Measurements from ENCODE around the gene YBEY. TPM values are rescaled to one million over a fixed set of nuclear protein-coding genes. Genes with fewer than 3 reads are reported as not detected.

Gene YBEY
- total RNA-seq, 2 experiments from 2014 or later, result 14.9 to 16.2 TPM

GRCh38 chr21:46268371-46268770 lies 17.8 kb upstream of the YBEY start:
- Mint-ChIP-seq H3K4me3 (no peak overlapping the region), H3K36me3 (ENCODE audit: low read depth) (peaks cover 48% of the 10 kb centered on the region), H3K4me1 (ENCODE audit: low read depth) (no peaks in the 10 kb centered on the region), H3K9me3 (no peaks in the 10 kb centered on the region), H3K27me3 (no peaks in the 10 kb centered on the region), H3K27ac (no peak overlapping the region)
- ATAC-seq, result no peak
- intact Hi-C loops (cut with micrococcal nuclease), result no loop called here
- DNase-seq, result no peak
- TF ChIP-seq, protein P1, sequence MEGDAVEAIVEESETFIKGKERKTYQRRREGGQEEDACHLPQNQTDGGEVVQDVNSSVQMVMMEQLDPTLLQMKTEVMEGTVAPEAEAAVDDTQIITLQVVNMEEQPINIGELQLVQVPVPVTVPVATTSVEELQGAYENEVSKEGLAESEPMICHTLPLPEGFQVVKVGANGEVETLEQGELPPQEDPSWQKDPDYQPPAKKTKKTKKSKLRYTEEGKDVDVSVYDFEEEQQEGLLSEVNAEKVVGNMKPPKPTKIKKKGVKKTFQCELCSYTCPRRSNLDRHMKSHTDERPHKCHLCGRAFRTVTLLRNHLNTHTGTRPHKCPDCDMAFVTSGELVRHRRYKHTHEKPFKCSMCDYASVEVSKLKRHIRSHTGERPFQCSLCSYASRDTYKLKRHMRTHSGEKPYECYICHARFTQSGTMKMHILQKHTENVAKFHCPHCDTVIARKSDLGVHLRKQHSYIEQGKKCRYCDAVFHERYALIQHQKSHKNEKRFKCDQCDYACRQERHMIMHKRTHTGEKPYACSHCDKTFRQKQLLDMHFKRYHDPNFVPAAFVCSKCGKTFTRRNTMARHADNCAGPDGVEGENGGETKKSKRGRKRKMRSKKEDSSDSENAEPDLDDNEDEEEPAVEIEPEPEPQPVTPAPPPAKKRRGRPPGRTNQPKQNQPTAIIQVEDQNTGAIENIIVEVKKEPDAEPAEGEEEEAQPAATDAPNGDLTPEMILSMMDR (IDR thresholded peaks at IDR 0.05), result no peak
- ChIA-PET CTCF (no interaction called here), POLR2A (no interaction called here)

- Mint-ChIP-seq H3K36me3 (ENCODE audit: low read depth) (peaks cover 49% of the 10 kb centered on the region), H3K4me1 (ENCODE audit: low read depth) (no peaks in the 10 kb centered on the region), H3K27ac (no peak overlapping the region), H3K4me3 (no peak overlapping the region), H3K27me3 (no peaks in the 10 kb centered on the region), H3K9me3 (no peaks in the 10 kb centered on the region)
- DNase-seq (no peak), ATAC-seq (no peak)
- POLR2A ChIA-PET, result no interaction called here
- TF ChIP-seq, protein P1 (IDR thresholded peaks at IDR 0.05), result no peak
- intact Hi-C loops (cut with micrococcal nuclease), result no loop called here
- CTCF ChIA-PET, result no interaction called here
Observed at GRCh38 chr21:46269466-46269865, 16.7 kb upstream of the YBEY start.

- H3K4me3 Mint-ChIP-seq, result no peak overlapping the region
- H3K27me3 Mint-ChIP-seq, result no peaks in the 10 kb centered on the region
- DNase-seq (no peak), ATAC-seq (no peak)
- ChIA-PET POLR2A (no interaction called here), CTCF (no interaction called here)
- intact Hi-C loops (cut with micrococcal nuclease), result no loop called here
- H3K4me1 Mint-ChIP-seq (ENCODE audit: low read depth), result no peaks in the 10 kb centered on the region
- H3K36me3 Mint-ChIP-seq (ENCODE audit: low read depth), result peaks cover 39% of the 10 kb centered on the region
- no peak overlapping the region for H3K27ac Mint-ChIP-seq
- TF ChIP-seq, protein P1 (IDR thresholded peaks at IDR 0.05), result no peak
- no peaks in the 10 kb centered on the region for H3K9me3 Mint-ChIP-seq
Observed at GRCh38 chr21:46273341-46273740, 12.8 kb upstream of the YBEY start.

DNA sequence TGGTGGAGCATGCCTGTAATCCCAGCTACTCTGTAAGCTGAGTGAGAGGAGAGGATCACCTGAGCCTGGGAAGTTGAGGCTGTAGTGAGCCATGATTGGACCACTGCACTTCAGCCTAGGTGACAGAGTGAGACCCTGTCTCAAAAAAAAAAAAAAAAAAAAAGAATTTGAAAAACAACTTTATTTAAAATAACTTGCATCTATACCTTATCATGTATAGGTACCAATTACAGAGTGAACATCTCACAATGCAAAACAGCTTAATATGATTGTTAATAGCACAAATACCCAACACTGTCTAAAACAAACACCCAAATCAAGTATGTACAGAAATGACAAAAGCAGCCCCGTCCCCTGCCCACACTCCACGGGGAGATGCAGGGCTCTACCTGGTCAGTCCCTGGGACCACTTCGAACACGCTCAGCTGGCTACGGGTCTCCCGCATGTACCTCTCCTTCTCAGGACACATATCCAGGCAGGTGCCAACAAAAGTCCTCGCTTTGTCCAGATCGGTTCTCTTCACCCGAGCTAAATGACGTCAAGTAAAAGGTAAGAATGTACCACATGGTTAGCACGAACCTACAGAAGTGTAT lies 11.2 kb upstream of the YBEY start:
- H3K4me3 Mint-ChIP-seq, result no peak overlapping the region
- no peak overlapping the region for H3K27ac Mint-ChIP-seq
- ChIA-PET POLR2A (no interaction called here), CTCF (interaction anchor here (0.9 kb wide), 1 partner anchor 10 kb away, joined by 3 read pairs; the partner anchor contains the start of gene MCM3AP)
- peaks cover 46% of the 10 kb centered on the region for H3K36me3 Mint-ChIP-seq (ENCODE audit: low read depth)
- TF ChIP-seq, protein P1 (IDR thresholded peaks at IDR 0.05), result no peak
- no peak for DNase-seq
- ATAC-seq, result no peak
- no peaks in the 10 kb centered on the region for H3K4me1 Mint-ChIP-seq (ENCODE audit: low read depth)
- no peaks in the 10 kb centered on the region for H3K27me3 Mint-ChIP-seq
- H3K9me3 Mint-ChIP-seq, result no peaks in the 10 kb centered on the region
- intact Hi-C loops (cut with micrococcal nuclease), result no loop called here

- Mint-ChIP-seq H3K4me1 (ENCODE audit: low read depth) (peaks cover 52% of the 10 kb centered on the region), H3K9me3 (no peaks in the 10 kb centered on the region), H3K27me3 (no peaks in the 10 kb centered on the region), H3K36me3 (ENCODE audit: low read depth) (peaks cover 37% of the 10 kb centered on the region), H3K27ac (peak overlapping the region; percentile 14), H3K4me3 (peak overlapping the region; percentile 92)
- DNase-seq (no peak), ATAC-seq (no peak)
- ChIA-PET CTCF (interaction anchor here (1.2 to 1.7 kb wide), 4 partner anchors 9 to 311 kb away, joined by 3 to 6 read pairs (median 4); a partner anchor contains a TSS), POLR2A (interaction anchor here (0.6 to 1.2 kb wide), 4 partner anchors 16 to 268 kb away, joined by 3 to 4 read pairs (median 3); no protein-coding TSS in a partner anchor)
- intact Hi-C loops (cut with micrococcal nuclease), result no loop called here
- TF ChIP-seq, protein P1 (IDR thresholded peaks at IDR 0.05), result no peak
Observed at GRCh38 chr21:46284077-46284644, 2.0 kb upstream of the YBEY start.

All from activated CD8-positive, alpha-beta T cell treated with anti-CD3 and anti-CD28 coated beads for 36 hours (primary cell).